ENCODE results near the gene MMP23B.
"Not testable (repeated sequence)": the region's sequence is repeated elsewhere in the genome, so short reads cannot be mapped to it uniquely, and the experiment has no call there.

DNA sequence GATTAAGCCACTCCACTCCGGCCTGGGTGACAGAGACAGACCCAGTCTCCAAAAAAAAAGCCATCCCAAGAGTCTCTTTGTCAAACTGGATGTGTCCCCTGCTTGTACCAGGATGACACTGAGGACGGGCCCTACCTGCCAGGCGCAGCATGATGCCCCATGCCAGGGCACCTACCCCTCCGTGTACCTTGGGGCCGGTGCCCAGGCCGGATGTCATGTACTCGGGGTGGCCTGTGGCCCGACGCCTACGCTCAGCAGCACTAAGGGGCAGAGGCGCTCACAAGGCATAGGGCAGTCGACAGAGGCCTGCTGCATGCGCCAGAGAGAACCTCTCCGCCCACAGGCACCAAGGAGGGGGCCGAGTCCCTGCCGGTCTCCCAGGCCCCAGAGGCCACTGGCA, 7.4 kb downstream of the MMP23B start:
- TF ChIP-seq POLR2A (IDR thresholded peaks at IDR 0.05; ENCODE audit: low read length); GATA1 (IDR thresholded peaks at IDR 0.05; ENCODE audit: low read depth, low read length): not testable (repeated sequence)

Measured in erythroblast (primary cell).